DND-41 (cell line): ENCODE results near the gene DNAJB1.
"Not testable (repeated sequence)": the region's sequence is repeated elsewhere in the genome, so short reads cannot be mapped to it uniquely, and the experiment has no call there.

ENCODE experiments used
- ATAC-seq: fragments of 200-7000 bp; cut with Tn5 transposase; 3 replicates; pipeline ENCODE4 v1.9.1; 2021; ENCODE audit warnings: low read depth; ENCODE audit not compliant: insufficient read depth
- DNase-seq: peaks from one replicate; pipeline ENCODE4 v3.0.0-alpha.2; 2020
- H2AFZ ChIP-seq: 2 replicates; pipeline ENCODE4 v1.6.0; 2012; ENCODE audit warnings: low read depth, low read length
- H3K27ac ChIP-seq: 2 replicates; pipeline ENCODE4 v1.5.1; 2012; ENCODE audit warnings: low read length, inconsistent platforms
- H3K27me3 ChIP-seq: fragments of 200-600 bp; sonication (generic); 2 replicates; pipeline ENCODE4 v1.6.0; 2012; ENCODE audit warnings: low read length, mild to moderate bottlenecking, inconsistent platforms; ENCODE audit not compliant: insufficient read depth, poor library complexity
- H3K36me3 ChIP-seq: 2 replicates; pipeline ENCODE4 v1.5.1; 2012; ENCODE audit warnings: low read length, inconsistent platforms; ENCODE audit not compliant: insufficient read depth
- H3K4me1 ChIP-seq: 2 replicates; pipeline ENCODE4 v1.5.1; 2012; ENCODE audit warnings: mild to moderate bottlenecking, low read length; ENCODE audit not compliant: insufficient read depth
- H3K4me2 ChIP-seq: 2 replicates; pipeline ENCODE4 v1.6.0; 2012; ENCODE audit warnings: mild to moderate bottlenecking, moderate library complexity, low read length, inconsistent platforms; ENCODE audit not compliant: insufficient read depth
- H3K4me3 ChIP-seq, 2 experiments: fragments of 200-600 bp in 1 of 2; shearing (Covaris generic) in 1 of 2; 2 replicates each; pipeline ENCODE4 v1.5.1; 2012 to 2016; ENCODE audit warnings: inconsistent platforms in 2 of 2, low read length in 2 of 2, mild to moderate bottlenecking in 2 of 2, low read depth in 1 of 2, moderate library complexity in 1 of 2
- H3K79me2 ChIP-seq: 2 replicates; pipeline ENCODE4 v1.6.0; 2012; ENCODE audit warnings: low read length, inconsistent platforms; ENCODE audit not compliant: insufficient read depth
- H3K9ac ChIP-seq: 2 replicates; pipeline ENCODE4 v1.6.0; 2012; ENCODE audit warnings: low read depth, mild to moderate bottlenecking, inconsistent platforms, low read length, moderate library complexity
- H3K9me3 ChIP-seq: 2 replicates; pipeline ENCODE4 v1.5.1; 2012; ENCODE audit warnings: low read length, moderate library complexity, mild to moderate bottlenecking, inconsistent platforms; ENCODE audit not compliant: insufficient read depth, severe bottlenecking
- H4K20me1 ChIP-seq: 2 replicates; pipeline ENCODE4 v1.6.0; 2012; ENCODE audit warnings: low read length; ENCODE audit not compliant: insufficient read depth
- EZH2 ChIP-seq: IDR thresholded peaks from 3 replicates; pipeline ENCODE4 v1.6.1; 2012; ENCODE audit warnings: borderline replicate concordance, low read depth, mild to moderate bottlenecking, moderate library complexity, low read length, inconsistent platforms; ENCODE audit not compliant: severe bottlenecking
- TF ChIP-seq, protein P1 (sequence below): IDR thresholded peaks from 2 replicates; pipeline ENCODE4 v1.5.1; 2012; ENCODE audit warnings: borderline replicate concordance, low read length, moderate library complexity, mild to moderate bottlenecking; ENCODE audit not compliant: poor library complexity, severe bottlenecking; ENCODE audit errors: extremely low read depth

Gene DNAJB1

DNA sequence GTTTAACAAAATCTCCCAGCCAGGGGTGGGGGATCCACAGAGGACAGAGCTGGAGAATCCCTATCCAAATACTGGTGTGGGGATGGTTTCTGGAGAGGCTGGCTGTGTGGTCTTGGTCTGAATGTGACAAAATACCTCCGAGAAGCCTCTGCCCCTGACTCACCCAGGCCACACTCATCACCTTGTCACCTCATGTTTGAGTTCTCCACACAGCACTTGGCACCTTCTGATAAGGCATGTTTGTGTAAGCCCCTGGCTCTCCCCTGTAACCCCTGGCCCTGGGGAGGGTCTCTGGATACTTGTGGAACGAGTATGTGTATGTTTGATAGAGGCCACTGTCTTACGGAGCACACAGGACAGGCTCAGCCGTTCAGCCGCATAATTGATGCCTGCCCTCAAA lies 25.9 kb upstream of the DNAJB1 start:
- H3K36me3 ChIP-seq, result peaks cover 33% of the 10 kb centered on the region
- ATAC-seq, result no peak
- no peak for DNase-seq
- H2AFZ ChIP-seq, result no peak overlapping the region
- H3K79me2 ChIP-seq, result peaks cover 88% of the 10 kb centered on the region
- no peak for TF ChIP-seq EZH2
- TF ChIP-seq, protein P1, sequence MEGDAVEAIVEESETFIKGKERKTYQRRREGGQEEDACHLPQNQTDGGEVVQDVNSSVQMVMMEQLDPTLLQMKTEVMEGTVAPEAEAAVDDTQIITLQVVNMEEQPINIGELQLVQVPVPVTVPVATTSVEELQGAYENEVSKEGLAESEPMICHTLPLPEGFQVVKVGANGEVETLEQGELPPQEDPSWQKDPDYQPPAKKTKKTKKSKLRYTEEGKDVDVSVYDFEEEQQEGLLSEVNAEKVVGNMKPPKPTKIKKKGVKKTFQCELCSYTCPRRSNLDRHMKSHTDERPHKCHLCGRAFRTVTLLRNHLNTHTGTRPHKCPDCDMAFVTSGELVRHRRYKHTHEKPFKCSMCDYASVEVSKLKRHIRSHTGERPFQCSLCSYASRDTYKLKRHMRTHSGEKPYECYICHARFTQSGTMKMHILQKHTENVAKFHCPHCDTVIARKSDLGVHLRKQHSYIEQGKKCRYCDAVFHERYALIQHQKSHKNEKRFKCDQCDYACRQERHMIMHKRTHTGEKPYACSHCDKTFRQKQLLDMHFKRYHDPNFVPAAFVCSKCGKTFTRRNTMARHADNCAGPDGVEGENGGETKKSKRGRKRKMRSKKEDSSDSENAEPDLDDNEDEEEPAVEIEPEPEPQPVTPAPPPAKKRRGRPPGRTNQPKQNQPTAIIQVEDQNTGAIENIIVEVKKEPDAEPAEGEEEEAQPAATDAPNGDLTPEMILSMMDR, result no peak
- no peaks in the 10 kb centered on the region for H3K4me1 ChIP-seq
- no peak overlapping the region for H3K9ac ChIP-seq
- H3K4me2 ChIP-seq, result no peak overlapping the region
- peaks cover 53% of the 10 kb centered on the region for H4K20me1 ChIP-seq
- H3K4me3 ChIP-seq, result no peak overlapping the region
- no peak overlapping the region for H3K27ac ChIP-seq
- no peaks in the 10 kb centered on the region for H3K9me3 ChIP-seq
- no peaks in the 10 kb centered on the region for H3K27me3 ChIP-seq

GRCh38 chr19:14542711-14543328 lies 24.6 kb upstream of the DNAJB1 start:
- no peak overlapping the region for H3K27ac ChIP-seq
- ATAC-seq (no peak), DNase-seq (no peak)
- peaks cover 50% of the 10 kb centered on the region for H4K20me1 ChIP-seq
- H3K4me1 ChIP-seq, result no peaks in the 10 kb centered on the region
- no peak overlapping the region for H2AFZ ChIP-seq
- H3K9ac ChIP-seq, result no peak overlapping the region
- no peaks in the 10 kb centered on the region for H3K9me3 ChIP-seq
- H3K36me3 ChIP-seq, result peaks cover 24% of the 10 kb centered on the region
- H3K79me2 ChIP-seq, result peaks cover 86% of the 10 kb centered on the region
- H3K4me3 ChIP-seq, result no peak overlapping the region
- no peak for TF ChIP-seq EZH2
- TF ChIP-seq, protein P1, result no peak
- H3K4me2 ChIP-seq, result no peak overlapping the region
- H3K27me3 ChIP-seq, result no peaks in the 10 kb centered on the region

GRCh38 chr19:14541979-14542378 lies 23.8 kb upstream of the DNAJB1 start:
- not testable (repeated sequence) for H3K9ac ChIP-seq, H3K4me2 ChIP-seq, H3K27me3 ChIP-seq, H2AFZ ChIP-seq, H3K4me3 ChIP-seq, H3K4me1 ChIP-seq, DNase-seq, H3K27ac ChIP-seq, ATAC-seq, H3K9me3 ChIP-seq
- Histone ChIP-seq H3K36me3 (peaks cover 24% of the 10 kb centered on the region), H4K20me1 (peaks cover 55% of the 10 kb centered on the region), H3K79me2 (peaks cover 87% of the 10 kb centered on the region)

DNA sequence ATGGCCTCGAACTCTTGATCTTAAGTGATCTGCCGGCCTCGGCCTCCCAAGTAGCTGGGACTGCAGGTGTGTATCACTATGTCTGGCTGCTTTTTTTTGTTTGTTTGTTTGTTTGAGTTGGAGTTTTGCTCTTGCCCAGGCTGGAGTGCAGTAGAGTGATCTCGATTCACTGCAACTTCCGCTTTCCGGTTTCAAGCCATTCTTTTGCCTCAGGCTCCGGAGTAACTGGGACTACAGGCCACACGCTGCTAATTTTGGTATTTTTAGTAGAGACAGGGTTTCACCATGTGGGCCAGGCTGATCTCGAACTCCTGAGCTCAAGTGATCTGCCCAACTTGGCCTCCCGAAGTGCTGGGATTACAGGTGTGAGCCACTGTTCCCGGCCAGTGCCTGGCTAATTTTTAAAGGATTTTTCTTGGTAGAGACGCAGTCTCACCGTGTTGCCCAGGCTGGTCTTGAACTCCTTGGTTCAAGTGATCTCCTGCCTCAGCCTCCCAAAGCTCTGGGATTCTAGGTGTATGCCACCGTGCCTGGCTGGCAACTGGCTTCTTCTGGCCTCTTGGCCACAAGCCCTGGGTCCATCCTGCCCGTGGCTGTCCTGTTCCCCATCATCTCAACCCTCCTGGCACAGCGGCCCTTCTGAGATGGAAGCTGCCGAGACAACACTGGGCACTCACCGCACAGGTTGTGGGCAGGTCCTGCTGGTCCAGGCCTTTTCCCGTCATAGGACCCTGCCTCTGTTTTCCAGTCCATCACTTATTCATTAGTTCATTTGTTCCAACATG lies 22.7 kb upstream of the DNAJB1 start:
- no peak overlapping the region for H2AFZ ChIP-seq
- no peaks in the 10 kb centered on the region for H3K27me3 ChIP-seq
- peaks cover 23% of the 10 kb centered on the region for H3K36me3 ChIP-seq
- TF ChIP-seq, protein P1, result no peak
- TF ChIP-seq EZH2, result no peak
- H3K9me3 ChIP-seq, result no peaks in the 10 kb centered on the region
- no peak overlapping the region for H3K27ac ChIP-seq
- peaks cover 61% of the 10 kb centered on the region for H4K20me1 ChIP-seq
- H3K4me2 ChIP-seq, result no peak overlapping the region
- no peak for DNase-seq
- H3K9ac ChIP-seq, result no peak overlapping the region
- 0 out of 2 replicates have a peak, but pooled peaks cover 2% of the 10 kb centered on the region for H3K4me1 ChIP-seq
- no peak overlapping the region for H3K4me3 ChIP-seq
- no peak for ATAC-seq
- peaks cover 84% of the 10 kb centered on the region for H3K79me2 ChIP-seq
